ENCODE data around the gene MRPL11.

The MRPL11 gene

DNA sequence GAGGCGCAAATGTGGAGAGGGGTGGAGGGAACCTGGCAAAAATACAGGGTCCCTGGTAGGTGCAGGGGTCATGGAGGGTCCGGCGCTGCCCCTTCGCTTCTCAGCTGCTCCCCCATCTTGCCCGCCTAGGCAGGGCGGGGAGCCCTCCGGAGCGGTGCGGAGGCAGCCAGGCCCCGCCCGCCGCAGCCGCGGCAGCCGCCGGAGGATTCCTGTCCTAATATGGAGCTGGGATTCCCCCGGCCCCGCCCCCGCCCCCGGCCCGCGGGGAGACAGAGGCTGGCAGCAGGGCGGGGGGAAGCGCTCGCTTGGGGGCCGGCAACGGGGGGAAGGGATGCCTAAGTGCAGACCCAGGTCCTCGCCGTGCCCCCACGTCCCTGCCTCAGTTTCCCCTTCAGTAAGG lies 18.8 kb downstream of the MRPL11 start:
- TF ChIP-seq, protein P1, sequence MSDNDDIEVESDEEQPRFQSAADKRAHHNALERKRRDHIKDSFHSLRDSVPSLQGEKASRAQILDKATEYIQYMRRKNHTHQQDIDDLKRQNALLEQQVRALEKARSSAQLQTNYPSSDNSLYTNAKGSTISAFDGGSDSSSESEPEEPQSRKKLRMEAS (IDR thresholded peaks at IDR 0.05; ENCODE audit: low read depth, low read length), result no peak
- TF ChIP-seq POLR2A (IDR thresholded peaks at IDR 0.05; ENCODE audit: extremely low read depth, insufficient read length) (no peak), MYC (IDR thresholded peaks at IDR 0.05; ENCODE audit: low read depth, low read length) (no peak)
- TF ChIP-seq, protein P2, sequence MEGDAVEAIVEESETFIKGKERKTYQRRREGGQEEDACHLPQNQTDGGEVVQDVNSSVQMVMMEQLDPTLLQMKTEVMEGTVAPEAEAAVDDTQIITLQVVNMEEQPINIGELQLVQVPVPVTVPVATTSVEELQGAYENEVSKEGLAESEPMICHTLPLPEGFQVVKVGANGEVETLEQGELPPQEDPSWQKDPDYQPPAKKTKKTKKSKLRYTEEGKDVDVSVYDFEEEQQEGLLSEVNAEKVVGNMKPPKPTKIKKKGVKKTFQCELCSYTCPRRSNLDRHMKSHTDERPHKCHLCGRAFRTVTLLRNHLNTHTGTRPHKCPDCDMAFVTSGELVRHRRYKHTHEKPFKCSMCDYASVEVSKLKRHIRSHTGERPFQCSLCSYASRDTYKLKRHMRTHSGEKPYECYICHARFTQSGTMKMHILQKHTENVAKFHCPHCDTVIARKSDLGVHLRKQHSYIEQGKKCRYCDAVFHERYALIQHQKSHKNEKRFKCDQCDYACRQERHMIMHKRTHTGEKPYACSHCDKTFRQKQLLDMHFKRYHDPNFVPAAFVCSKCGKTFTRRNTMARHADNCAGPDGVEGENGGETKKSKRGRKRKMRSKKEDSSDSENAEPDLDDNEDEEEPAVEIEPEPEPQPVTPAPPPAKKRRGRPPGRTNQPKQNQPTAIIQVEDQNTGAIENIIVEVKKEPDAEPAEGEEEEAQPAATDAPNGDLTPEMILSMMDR (IDR thresholded peaks at IDR 0.05; ENCODE audit: low read depth, low read length), result no peak
- no peak for DNase-seq (ENCODE audit: low read depth)
- H3K4me3 ChIP-seq (ENCODE audit: low read depth, low read length), result no peak overlapping the region

- H3K4me3 ChIP-seq (ENCODE audit: low read depth, low read length), result no peak overlapping the region
- no peak for TF ChIP-seq POLR2A (IDR thresholded peaks at IDR 0.05; ENCODE audit: extremely low read depth, insufficient read length)
- TF ChIP-seq, protein P2 (IDR thresholded peaks at IDR 0.05; ENCODE audit: low read depth, low read length), result no peak
- TF ChIP-seq, protein P1 (IDR thresholded peaks at IDR 0.05; ENCODE audit: low read depth, low read length), result no peak
- TF ChIP-seq MYC (IDR thresholded peaks at IDR 0.05; ENCODE audit: low read depth, low read length), result no peak
- no peak for DNase-seq (ENCODE audit: low read depth)
Measured at GRCh38 chr11:66418986-66419308, 19.7 kb downstream of the MRPL11 start.

DNA sequence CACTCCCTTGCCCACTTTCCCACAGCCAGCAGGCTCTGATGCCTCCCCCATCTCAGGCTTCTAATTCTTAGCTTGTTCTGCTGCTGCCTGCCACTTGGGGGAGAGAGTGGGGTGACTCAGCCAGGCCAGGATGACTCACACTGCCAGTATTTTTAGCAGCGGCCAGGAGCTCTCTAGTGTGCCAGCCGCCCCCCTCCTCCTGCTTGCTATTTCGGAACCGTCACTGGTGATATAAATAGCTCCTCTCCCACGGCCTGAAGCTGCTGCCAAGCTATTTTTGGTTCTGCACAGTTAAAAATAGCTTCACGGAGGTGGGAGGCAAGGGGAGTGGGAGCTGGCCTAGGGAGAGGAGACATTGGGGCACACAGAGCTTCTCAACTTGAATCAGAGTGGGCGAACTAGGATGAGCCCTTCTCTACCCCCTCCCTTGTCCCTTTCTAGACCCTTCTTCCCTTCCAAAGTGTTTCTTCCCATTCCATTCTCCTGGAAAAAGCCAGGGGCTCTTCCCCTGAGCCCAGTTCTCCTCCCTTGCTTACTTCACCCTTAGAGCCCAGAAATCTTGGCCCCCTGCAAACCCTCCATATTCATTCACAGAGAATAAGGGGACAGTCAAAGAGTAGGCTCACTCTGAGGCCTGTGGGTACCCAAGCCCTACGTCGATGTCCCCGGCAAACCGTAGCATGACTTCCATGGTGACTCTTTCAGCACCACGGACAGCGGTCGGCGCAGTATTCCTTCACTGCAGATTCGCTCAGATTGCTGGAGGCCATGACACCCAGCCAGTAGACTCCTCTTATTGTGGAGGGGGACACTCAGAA lies 20.3 kb downstream of the MRPL11 start:
- no peak overlapping the region for H3K4me3 ChIP-seq (ENCODE audit: low read depth, low read length)
- TF ChIP-seq, protein P1 (IDR thresholded peaks at IDR 0.05; ENCODE audit: low read depth, low read length), result peak; percentile 79
- TF ChIP-seq MYC (IDR thresholded peaks at IDR 0.05; ENCODE audit: low read depth, low read length) (peak; percentile 26; the same call in 1 of the 2 replicates), POLR2A (IDR thresholded peaks at IDR 0.05; ENCODE audit: extremely low read depth, insufficient read length) (no peak)
- TF ChIP-seq, protein P2 (IDR thresholded peaks at IDR 0.05; ENCODE audit: low read depth, low read length), result peak; percentile 72
- peak; percentile 93 for DNase-seq (ENCODE audit: low read depth)

GRCh38 chr11:66417000-66417399 lies 21.6 kb downstream of the MRPL11 start:
- no peak for DNase-seq (ENCODE audit: low read depth)
- TF ChIP-seq, protein P1 (IDR thresholded peaks at IDR 0.05; ENCODE audit: low read depth, low read length), result no peak
- TF ChIP-seq MYC (IDR thresholded peaks at IDR 0.05; ENCODE audit: low read depth, low read length) (no peak), POLR2A (IDR thresholded peaks at IDR 0.05; ENCODE audit: extremely low read depth, insufficient read length) (no peak)
- TF ChIP-seq, protein P2 (IDR thresholded peaks at IDR 0.05; ENCODE audit: low read depth, low read length), result no peak
- no peak overlapping the region for H3K4me3 ChIP-seq (ENCODE audit: low read depth, low read length)

DNA sequence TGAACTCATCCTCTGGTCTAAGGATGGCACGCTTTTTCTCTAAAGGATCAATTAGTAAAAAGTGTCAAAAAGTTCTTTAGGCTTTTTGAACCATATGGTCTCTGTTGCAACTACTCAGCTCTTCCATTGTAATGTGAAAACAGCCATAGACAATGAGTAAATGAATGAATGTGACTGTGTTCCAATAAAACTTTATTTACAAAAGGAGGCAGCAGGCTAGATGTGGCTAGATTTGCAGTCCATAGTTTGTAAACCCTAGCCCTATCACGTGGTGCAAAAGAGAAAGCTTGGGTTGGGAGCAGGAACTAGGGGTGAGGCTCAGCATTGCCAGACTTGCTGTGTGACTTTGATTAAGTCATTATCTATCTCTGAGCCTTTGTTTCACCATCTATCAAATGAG lies 23.2 kb downstream of the MRPL11 start:
- no peak for DNase-seq (ENCODE audit: low read depth)
- TF ChIP-seq, protein P2 (IDR thresholded peaks at IDR 0.05; ENCODE audit: low read depth, low read length), result no peak
- TF ChIP-seq MYC (IDR thresholded peaks at IDR 0.05; ENCODE audit: low read depth, low read length) (no peak), POLR2A (IDR thresholded peaks at IDR 0.05; ENCODE audit: extremely low read depth, insufficient read length) (no peak)
- TF ChIP-seq, protein P1 (IDR thresholded peaks at IDR 0.05; ENCODE audit: low read depth, low read length), result no peak
- no peak overlapping the region for H3K4me3 ChIP-seq (ENCODE audit: low read depth, low read length)
